Nucleus accumbens (tissue), 56 donors: ENCODE measurements around the gene CYP27C1.

Experiments
- DNase-seq, 56 donors: peaks; one replicate each; lab custom pipeline; 2025; lab: John Stamatoyannopoulos, UW

The CYP27C1 gene

DNA sequence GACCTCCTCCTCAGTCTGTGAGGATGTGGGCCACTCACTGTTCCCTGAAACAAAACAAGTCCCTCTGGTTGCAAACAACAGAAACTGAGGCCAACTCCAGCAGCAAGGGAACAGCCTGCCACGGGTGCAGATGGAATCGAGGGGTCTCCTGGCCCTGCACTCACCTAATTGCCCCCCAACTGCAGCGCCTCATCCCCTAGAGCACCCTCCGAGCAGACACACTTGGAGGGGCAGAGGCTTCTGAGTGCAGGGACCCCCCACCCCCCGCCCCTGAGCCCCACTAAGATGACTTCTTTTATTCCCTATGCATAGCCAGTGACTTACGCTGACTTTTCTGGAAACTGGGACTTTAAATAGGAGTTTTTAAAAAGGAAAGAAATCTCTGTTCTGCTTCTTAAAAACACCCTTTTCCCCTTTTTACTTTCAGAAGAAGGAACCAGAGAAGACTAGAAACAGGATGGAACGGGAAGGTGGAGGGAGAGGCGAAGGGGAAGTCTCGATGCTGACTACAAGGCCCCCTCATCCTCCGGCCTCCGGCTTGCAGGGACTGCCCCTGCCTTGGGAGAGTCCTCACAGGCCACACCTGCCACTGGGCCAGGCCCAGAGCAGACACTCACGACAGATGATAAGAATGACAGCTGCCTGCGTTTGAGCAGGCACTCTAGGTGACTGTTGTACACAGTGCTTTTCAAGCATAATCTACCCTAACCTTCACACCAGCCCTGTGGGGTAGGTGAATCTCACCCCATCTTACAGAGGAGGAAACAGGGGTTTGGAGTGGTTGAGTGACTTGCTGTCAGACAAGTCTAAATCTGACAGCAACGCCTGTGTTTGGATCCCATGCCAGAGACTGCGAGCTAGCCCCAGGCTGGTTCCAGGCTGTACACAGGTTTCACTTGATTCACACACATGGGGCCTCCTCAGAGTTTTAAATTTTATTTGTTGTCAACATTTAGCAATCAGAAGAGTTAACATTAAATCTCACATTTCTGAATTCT is 85.0 kb downstream of the CYP27C1 start:
- no peak for DNase-seq

DNA sequence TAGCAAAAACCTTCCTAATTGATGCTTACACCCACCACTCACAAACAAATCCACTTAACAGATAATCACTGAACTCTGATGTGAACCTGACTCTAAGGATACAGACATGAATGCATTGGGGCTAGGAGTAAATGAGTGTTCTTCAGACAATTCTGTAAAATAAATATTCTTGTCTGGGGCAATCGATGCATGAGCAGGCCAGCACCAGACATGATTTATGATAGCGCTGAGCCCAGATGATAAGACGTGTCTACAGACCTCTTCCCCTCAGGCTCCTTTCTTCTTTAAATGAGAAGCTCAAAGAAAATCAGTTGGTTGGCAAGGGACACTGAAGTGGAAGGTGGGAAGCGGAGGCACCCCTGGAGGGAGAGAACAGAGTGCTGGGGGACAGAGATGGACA is 85.9 kb downstream of the CYP27C1 start:
- no peak for DNase-seq
